BLaER1 treated with 17β-estradiol and CSF1 and Interleukin-3, amounts not matched to agents 10 nM and 100 nM (cell line): ENCODE results near the gene CDCA7.
A peak's percentile ranks its signal among the peaks of the same experiment; 100 is the strongest.
"Not testable (repeated sequence)": the region's sequence is repeated elsewhere in the genome, so short reads cannot be mapped to it uniquely, and the experiment has no call there.

ENCODE experiments used
- H3K27ac ChIP-seq, 11 experiments: shearing (Covaris generic); formaldehyde crosslinking; 2 replicates each; pipeline ENCODE4 v1.8.1; 2022
- H3K27me3 ChIP-seq, 11 experiments: shearing (Covaris generic); formaldehyde crosslinking; 2 replicates each; pipeline ENCODE4 v1.8.1; 2022
- H3K36me3 ChIP-seq, 11 experiments: shearing (Covaris generic); formaldehyde crosslinking; 2 replicates each; pipeline ENCODE4 v1.8.1; 2022
- H3K4me1 ChIP-seq, 10 experiments: shearing (Covaris generic); formaldehyde crosslinking; 2 replicates each; pipeline ENCODE4 v1.8.1; 2022
- H3K4me2 ChIP-seq, 11 experiments: shearing (Covaris generic); formaldehyde crosslinking; 2 replicates each; pipeline ENCODE4 v1.8.1; 2022
- H3K4me3 ChIP-seq, 10 experiments: shearing (Covaris generic); formaldehyde crosslinking; 2 replicates each; pipeline ENCODE4 v1.8.1; 2022
- H3K9ac ChIP-seq, 11 experiments: shearing (Covaris generic); formaldehyde crosslinking; 2 replicates each; pipeline ENCODE4 v1.8.1; 2022
- H3K9me3 ChIP-seq, 11 experiments: shearing (Covaris generic); formaldehyde crosslinking; replicated peaks in 1 of 11; 2 replicates each; pipeline ENCODE4 v1.8.1; 2022
- H4K20me1 ChIP-seq, 11 experiments: shearing (Covaris generic); formaldehyde crosslinking; 2 replicates each; pipeline ENCODE4 v1.8.1; 2022
- Cebpa-rat ChIP-seq, 11 experiments: shearing (Covaris generic); IDR thresholded peaks; 2 replicates each; pipeline ENCODE4 v1.8.1; 2022

The CDCA7 gene

GRCh38 chr2:173354582-173355131 is at the start of gene CDCA7:
CDCA7 (plus strand) TSS chr2:173354872; CDS start chr2:173354964, 92 bp downstream.
- H3K4me2 ChIP-seq: peak within 1 kb of the TSS; percentile 81 to 96 (median 90)
- no peaks in the 10 kb centered on the region for H3K27me3 ChIP-seq
- peak within 1 kb of the TSS; percentile 69 to 91 (median 84) for H3K4me3 ChIP-seq
- peaks cover 0 to 32% (median 12%) of the 10 kb centered on the region in 11 experiments; a peak in 16 of 22 replicates for H3K36me3 ChIP-seq
- H4K20me1 ChIP-seq: peaks cover 0 to 40% (median 35%) of the 10 kb centered on the region in 11 experiments; a peak in 15 of 22 replicates
- TF ChIP-seq Cebpa-rat (IDR thresholded peaks at IDR 0.05): no peak; a peak in 1 of 22 replicates
- H3K9me3 ChIP-seq: peaks cover 0 to 12% (median 6%) of the 10 kb centered on the region in 11 experiments; a peak in 11 of 22 replicates
- peak within 1 kb of the TSS; percentile 86 to 100 (median 99) for H3K27ac ChIP-seq
- peaks cover 15 to 69% (median 49%) of the 10 kb centered on the region in 10 experiments for H3K4me1 ChIP-seq
- peak within 1 kb of the TSS; percentile 85 to 99 (median 97) for H3K9ac ChIP-seq

GRCh38 chr2:173305303-173305702 is 49.4 kb upstream of the CDCA7 start:
- Histone ChIP-seq H3K9ac (no peak overlapping the region), H3K9me3 (peaks cover 19 to 26% (median 23%) of the 10 kb centered on the region in 11 experiments), H3K27me3 (no peaks in the 10 kb centered on the region), H3K4me1 (peaks cover 10 to 37% (median 16%) of the 10 kb centered on the region in 10 experiments; a peak in 19 of 20 replicates), H3K36me3 (no peaks in the 10 kb centered on the region), H3K27ac (no peak overlapping the region), H3K4me2 (no peak overlapping the region), H4K20me1 (no peaks in the 10 kb centered on the region), H3K4me3 (no peak overlapping the region)
- no peak for TF ChIP-seq Cebpa-rat (IDR thresholded peaks at IDR 0.05)

- H3K4me3 ChIP-seq: peak overlapping the region in 7 of 10 experiments; percentile 15 to 47 (median 28); a peak in 10 of 20 replicates
- H3K27me3 ChIP-seq: no peaks in the 10 kb centered on the region
- peaks cover 10 to 37% (median 16%) of the 10 kb centered on the region in 10 experiments; a peak in 19 of 20 replicates for H3K4me1 ChIP-seq
- H4K20me1 ChIP-seq: no peaks in the 10 kb centered on the region
- peak overlapping the region in 4 of 11 experiments; percentile 1 to 41 (median 20); a peak in 5 of 22 replicates for H3K27ac ChIP-seq
- peak overlapping the region; percentile 61 to 87 (median 78) for H3K4me2 ChIP-seq
- H3K36me3 ChIP-seq: no peaks in the 10 kb centered on the region
- peaks cover 0 to 6% (median 4%) of the 10 kb centered on the region in 11 experiments; a peak in 9 of 22 replicates for H3K9me3 ChIP-seq
- H3K9ac ChIP-seq: peak overlapping the region in 6 of 11 experiments; percentile 1 to 62 (median 38); a peak in 9 of 22 replicates
- no peak for TF ChIP-seq Cebpa-rat (IDR thresholded peaks at IDR 0.05)
Observed at GRCh38 chr2:173307293-173307692, 47.4 kb upstream of the CDCA7 start.

GRCh38 chr2:173309370-173309769 is 45.3 kb upstream of the CDCA7 start:
- not testable (repeated sequence) for H3K27me3 ChIP-seq, H3K4me2 ChIP-seq, H4K20me1 ChIP-seq, H3K27ac ChIP-seq, H3K9me3 ChIP-seq, H3K4me3 ChIP-seq, H3K36me3 ChIP-seq, H3K9ac ChIP-seq
- H3K4me1 ChIP-seq: peaks cover 10 to 31% (median 16%) of the 10 kb centered on the region in 10 experiments; a peak in 19 of 20 replicates

GRCh38 chr2:173311844-173312606 is 42.6 kb upstream of the CDCA7 start:
- H3K27me3 ChIP-seq: no peaks in the 10 kb centered on the region
- no peaks in the 10 kb centered on the region for H4K20me1 ChIP-seq
- no peak overlapping the region for H3K4me2 ChIP-seq
- H3K4me1 ChIP-seq: peaks cover 5 to 14% (median 8%) of the 10 kb centered on the region in 10 experiments; a peak in 19 of 20 replicates
- TF ChIP-seq Cebpa-rat (IDR thresholded peaks at IDR 0.05): no peak
- H3K9ac ChIP-seq: no peak overlapping the region
- peaks cover 0 to 6% (median 0%) of the 10 kb centered on the region in 11 experiments; a peak in 1 of 22 replicates for H3K9me3 ChIP-seq
- no peak overlapping the region for H3K4me3 ChIP-seq
- no peak overlapping the region for H3K27ac ChIP-seq
- no peaks in the 10 kb centered on the region for H3K36me3 ChIP-seq

- TF ChIP-seq Cebpa-rat (IDR thresholded peaks at IDR 0.05): no peak
- peaks cover 52 to 69% (median 63%) of the 10 kb centered on the region in 11 experiments for H3K9me3 ChIP-seq
- no peak overlapping the region for H3K4me3 ChIP-seq
Observed at GRCh38 chr2:173323371-173323770, 31.3 kb upstream of the CDCA7 start.

GRCh38 chr2:173326806-173327205 is 27.9 kb upstream of the CDCA7 start:
- H3K36me3 ChIP-seq: no peaks in the 10 kb centered on the region; a peak in 1 of 22 replicates
- H3K9me3 ChIP-seq: peaks cover 69 to 84% (median 80%) of the 10 kb centered on the region in 11 experiments
- no peak overlapping the region for H3K9ac ChIP-seq
- H4K20me1 ChIP-seq: no peaks in the 10 kb centered on the region
- no peak overlapping the region for H3K27ac ChIP-seq
- TF ChIP-seq Cebpa-rat (IDR thresholded peaks at IDR 0.05): no peak
- H3K4me3 ChIP-seq: no peak overlapping the region
- no peaks in the 10 kb centered on the region for H3K4me1 ChIP-seq
- H3K27me3 ChIP-seq: no peaks in the 10 kb centered on the region
- H3K4me2 ChIP-seq: no peak overlapping the region

More at GRCh38 chr2:173323371-173323770, 31.3 kb upstream of the CDCA7 start:
- Histone ChIP-seq H3K4me2 (no peak overlapping the region), H3K9ac (no peak overlapping the region), H3K4me1 (no peaks in the 10 kb centered on the region), H3K27ac (no peak overlapping the region), H4K20me1 (no peaks in the 10 kb centered on the region), H3K27me3 (no peaks in the 10 kb centered on the region), H3K36me3 (no peaks in the 10 kb centered on the region)

- Histone ChIP-seq H3K36me3 (no peaks in the 10 kb centered on the region; a peak in 1 of 22 replicates), H3K4me3 (no peak overlapping the region), H3K27ac (no peak overlapping the region), H3K4me1 (no peaks in the 10 kb centered on the region), H4K20me1 (no peaks in the 10 kb centered on the region), H3K4me2 (no peak overlapping the region), H3K27me3 (no peaks in the 10 kb centered on the region), H3K9me3 (peaks cover 75 to 90% (median 86%) of the 10 kb centered on the region in 11 experiments), H3K9ac (no peak overlapping the region)
- TF ChIP-seq Cebpa-rat (IDR thresholded peaks at IDR 0.05): no peak
Observed at GRCh38 chr2:173327421-173327820, 27.3 kb upstream of the CDCA7 start.

- H3K4me1 ChIP-seq, H3K36me3 ChIP-seq, H3K4me3 ChIP-seq, H3K27ac ChIP-seq, H3K27me3 ChIP-seq, H3K4me2 ChIP-seq, H4K20me1 ChIP-seq, H3K9ac ChIP-seq: not testable (repeated sequence)
- peaks cover 69 to 81% (median 76%) of the 10 kb centered on the region in 11 experiments for H3K9me3 ChIP-seq
Observed at GRCh38 chr2:173333003-173333402, 21.7 kb upstream of the CDCA7 start.
